BLaER1 treated with 17β-estradiol and CSF1 and Interleukin-3, amounts not matched to agents 10 nM and 100 nM (cell line): ENCODE data around the gene FAM204A.

Experiments used
- H3K27ac ChIP-seq, 11 experiments: shearing (Covaris generic); formaldehyde crosslinking; 2 replicates each; pipeline ENCODE4 v1.8.1; 2022
- H3K27me3 ChIP-seq, 11 experiments: shearing (Covaris generic); formaldehyde crosslinking; 2 replicates each; pipeline ENCODE4 v1.8.1; 2022
- H3K36me3 ChIP-seq, 11 experiments: shearing (Covaris generic); formaldehyde crosslinking; 2 replicates each; pipeline ENCODE4 v1.8.1; 2022
- H3K4me1 ChIP-seq, 10 experiments: shearing (Covaris generic); formaldehyde crosslinking; 2 replicates each; pipeline ENCODE4 v1.8.1; 2022
- H3K4me2 ChIP-seq, 11 experiments: shearing (Covaris generic); formaldehyde crosslinking; 2 replicates each; pipeline ENCODE4 v1.8.1; 2022
- H3K4me3 ChIP-seq, 10 experiments: shearing (Covaris generic); formaldehyde crosslinking; 2 replicates each; pipeline ENCODE4 v1.8.1; 2022
- H3K9ac ChIP-seq, 11 experiments: shearing (Covaris generic); formaldehyde crosslinking; 2 replicates each; pipeline ENCODE4 v1.8.1; 2022
- H3K9me3 ChIP-seq, 11 experiments: shearing (Covaris generic); formaldehyde crosslinking; replicated peaks in 1 of 11; 2 replicates each; pipeline ENCODE4 v1.8.1; 2022
- H4K20me1 ChIP-seq, 11 experiments: shearing (Covaris generic); formaldehyde crosslinking; 2 replicates each; pipeline ENCODE4 v1.8.1; 2022
- Cebpa-rat ChIP-seq, 11 experiments: shearing (Covaris generic); IDR thresholded peaks; 2 replicates each; pipeline ENCODE4 v1.8.1; 2022

The FAM204A gene

GRCh38 chr10:118358327-118358726 is 16.2 kb upstream of the FAM204A start:
- no peak for TF ChIP-seq Cebpa-rat (IDR thresholded peaks at IDR 0.05)
- Histone ChIP-seq H3K9ac (no peak overlapping the region), H3K9me3 (no peaks in the 10 kb centered on the region), H3K27me3 (no peaks in the 10 kb centered on the region), H4K20me1 (no peaks in the 10 kb centered on the region), H3K4me1 (no peaks in the 10 kb centered on the region), H3K4me2 (no peak overlapping the region), H3K27ac (no peak overlapping the region), H3K4me3 (no peak overlapping the region), H3K36me3 (no peaks in the 10 kb centered on the region)

DNA sequence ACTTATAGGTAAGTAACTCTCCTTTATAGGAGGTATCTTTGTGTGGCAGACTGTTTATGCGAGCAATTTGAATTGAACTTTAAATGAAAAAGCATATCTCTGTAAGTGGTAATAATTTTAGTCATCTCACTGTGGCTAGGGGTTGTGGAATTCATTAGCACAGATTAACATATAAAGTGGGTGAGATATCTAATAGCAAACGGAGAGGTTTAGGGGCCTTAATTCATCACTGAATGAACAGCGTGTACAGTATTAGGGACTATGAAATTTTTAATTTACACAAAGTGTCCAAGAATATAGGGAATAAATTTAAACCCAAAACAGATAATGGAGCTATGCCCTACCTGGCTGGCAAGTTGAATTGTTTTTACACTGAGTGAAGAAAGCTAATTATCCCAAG is 15.7 kb upstream of the FAM204A start:
- no peak overlapping the region for H3K4me2 ChIP-seq
- H3K9me3 ChIP-seq, result no peaks in the 10 kb centered on the region
- H3K9ac ChIP-seq, result no peak overlapping the region
- H3K27ac ChIP-seq, result no peak overlapping the region
- TF ChIP-seq Cebpa-rat (IDR thresholded peaks at IDR 0.05), result no peak
- no peak overlapping the region for H3K4me3 ChIP-seq
- H3K4me1 ChIP-seq, result no peaks in the 10 kb centered on the region
- H3K36me3 ChIP-seq, result no peaks in the 10 kb centered on the region
- H3K27me3 ChIP-seq, result no peaks in the 10 kb centered on the region
- H4K20me1 ChIP-seq, result no peaks in the 10 kb centered on the region

GRCh38 chr10:118356628-118357027 is 14.5 kb upstream of the FAM204A start:
- Histone ChIP-seq H3K4me1 (no peaks in the 10 kb centered on the region), H3K9ac (no peak overlapping the region), H3K9me3 (no peaks in the 10 kb centered on the region), H3K27ac (no peak overlapping the region), H3K4me3 (no peak overlapping the region), H4K20me1 (no peaks in the 10 kb centered on the region), H3K27me3 (no peaks in the 10 kb centered on the region), H3K4me2 (no peak overlapping the region), H3K36me3 (no peaks in the 10 kb centered on the region)
- no peak for TF ChIP-seq Cebpa-rat (IDR thresholded peaks at IDR 0.05)

DNA sequence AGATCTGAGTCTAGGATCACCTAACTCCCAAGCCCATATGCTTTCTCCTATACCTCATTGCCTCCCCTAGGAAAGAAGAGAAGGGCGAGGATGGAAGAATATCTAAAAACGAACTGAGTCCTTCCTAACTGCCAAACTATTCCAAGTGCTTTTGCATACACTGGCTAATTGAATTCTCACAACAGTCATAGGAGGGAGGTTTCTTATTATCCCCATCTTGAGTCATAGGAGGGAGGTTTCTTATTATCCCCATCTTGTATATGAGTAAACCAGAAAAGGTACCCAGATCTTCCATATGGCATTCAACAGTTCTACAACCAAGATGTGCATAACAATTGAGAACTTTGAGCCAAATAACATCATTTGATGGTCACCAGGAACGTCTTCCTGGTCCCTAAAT is 13.1 kb upstream of the FAM204A start:
- H3K27ac ChIP-seq, result no peak overlapping the region
- TF ChIP-seq Cebpa-rat (IDR thresholded peaks at IDR 0.05), result no peak

DNA sequence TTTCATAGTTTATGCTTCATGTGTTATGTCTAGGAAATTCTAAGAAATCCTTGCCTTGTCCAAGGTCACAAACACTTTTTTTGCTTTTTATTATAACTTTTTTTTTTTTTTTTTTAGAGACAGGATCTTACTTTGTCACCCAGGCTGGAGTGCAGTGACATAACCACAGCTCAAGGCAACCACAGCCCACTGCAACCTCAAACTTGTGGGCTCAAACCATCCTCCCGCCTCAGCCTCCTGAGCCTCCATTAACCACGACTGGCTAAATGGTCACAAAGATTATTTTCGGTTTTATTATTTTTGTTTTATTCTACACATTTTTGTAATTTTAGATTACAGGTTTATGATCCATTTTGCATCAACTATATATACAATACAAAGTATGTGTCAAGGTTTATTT is 7.1 kb upstream of the FAM204A start:
- H3K9me3 ChIP-seq, result no peaks in the 10 kb centered on the region
- no peak overlapping the region for H3K27ac ChIP-seq
- H3K4me2 ChIP-seq, result no peak overlapping the region
- H3K4me1 ChIP-seq, result no peaks in the 10 kb centered on the region
- no peaks in the 10 kb centered on the region for H4K20me1 ChIP-seq
- no peaks in the 10 kb centered on the region for H3K27me3 ChIP-seq
- no peak overlapping the region for H3K4me3 ChIP-seq
- TF ChIP-seq Cebpa-rat (IDR thresholded peaks at IDR 0.05), result no peak
- H3K9ac ChIP-seq, result no peak overlapping the region
- H3K36me3 ChIP-seq, result no peaks in the 10 kb centered on the region

More for the DNA sequence above, 13.1 kb upstream of the FAM204A start:
- Histone ChIP-seq H3K9me3 (no peaks in the 10 kb centered on the region), H4K20me1 (no peaks in the 10 kb centered on the region), H3K4me1 (no peaks in the 10 kb centered on the region), H3K27me3 (no peaks in the 10 kb centered on the region), H3K4me2 (no peak overlapping the region), H3K9ac (no peak overlapping the region), H3K36me3 (no peaks in the 10 kb centered on the region), H3K4me3 (no peak overlapping the region)

DNA sequence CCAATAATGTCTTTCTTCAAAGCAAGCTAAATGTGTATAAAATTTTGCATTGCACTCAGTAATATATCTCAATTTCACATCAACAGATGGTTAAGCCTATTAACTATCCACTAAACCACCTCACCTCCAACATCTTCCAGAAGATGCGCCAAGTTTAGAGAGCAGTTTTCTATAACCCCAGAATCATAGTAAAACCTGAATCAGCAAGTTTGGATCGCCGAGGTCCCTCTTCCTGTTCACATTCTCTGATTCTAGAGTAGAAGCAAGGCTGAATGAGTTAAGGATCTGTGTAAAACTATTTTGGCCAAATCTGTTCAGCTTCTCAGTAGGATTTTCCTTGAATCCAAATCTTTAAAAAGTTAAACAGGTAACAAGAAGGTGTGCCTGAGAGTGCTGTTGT is 1.4 kb upstream of the FAM204A start:
- H3K4me2 ChIP-seq, result no peak overlapping the region; a peak in 1 of 22 replicates
- TF ChIP-seq Cebpa-rat (IDR thresholded peaks at IDR 0.05), result no peak
- H3K4me3 ChIP-seq, result no peak overlapping the region
- H3K9me3 ChIP-seq, result no peaks in the 10 kb centered on the region
- no peak overlapping the region for H3K27ac ChIP-seq
- peaks cover 3 to 18% (median 9%) of the 10 kb centered on the region in 11 experiments; a peak in 16 of 22 replicates for H3K36me3 ChIP-seq
- H4K20me1 ChIP-seq, result peaks cover 2 to 20% (median 13%) of the 10 kb centered on the region in 11 experiments; a peak in 14 of 22 replicates
- H3K4me1 ChIP-seq, result peaks cover 19 to 36% (median 28%) of the 10 kb centered on the region in 10 experiments
- no peak overlapping the region for H3K9ac ChIP-seq
- no peaks in the 10 kb centered on the region for H3K27me3 ChIP-seq

- peaks cover 21 to 40% (median 28%) of the 10 kb centered on the region in 10 experiments for H3K4me1 ChIP-seq
- no peak overlapping the region; a peak in 1 of 22 replicates for H3K27ac ChIP-seq
- no peaks in the 10 kb centered on the region for H3K27me3 ChIP-seq
- H3K9me3 ChIP-seq, result no peaks in the 10 kb centered on the region
- no peak overlapping the region; a peak in 1 of 20 replicates for H3K4me3 ChIP-seq
- no peak for TF ChIP-seq Cebpa-rat (IDR thresholded peaks at IDR 0.05)
- peaks cover 6 to 23% (median 13%) of the 10 kb centered on the region in 11 experiments; a peak in 18 of 22 replicates for H3K36me3 ChIP-seq
- H3K4me2 ChIP-seq, result peak overlapping the region in 6 of 11 experiments; percentile 74 to 91 (median 84); a peak in 9 of 22 replicates
- no peak overlapping the region for H3K9ac ChIP-seq
- peaks cover 6 to 24% (median 17%) of the 10 kb centered on the region in 11 experiments; a peak in 15 of 22 replicates for H4K20me1 ChIP-seq
Observed at GRCh38 chr10:118343115-118343514, 991 bp upstream of the FAM204A start.

GRCh38 chr10:118342638-118343020 is 505 bp upstream of the FAM204A start:
- no peak for TF ChIP-seq Cebpa-rat (IDR thresholded peaks at IDR 0.05)
- peaks cover 21 to 41% (median 28%) of the 10 kb centered on the region in 10 experiments for H3K4me1 ChIP-seq
- H3K4me3 ChIP-seq, result peak overlapping the region; percentile 82 to 100 (median 96)
- H3K9me3 ChIP-seq, result no peaks in the 10 kb centered on the region
- H4K20me1 ChIP-seq, result peaks cover 6 to 29% (median 22%) of the 10 kb centered on the region in 11 experiments; a peak in 15 of 22 replicates
- H3K36me3 ChIP-seq, result peaks cover 11 to 27% (median 18%) of the 10 kb centered on the region in 11 experiments; a peak in 19 of 22 replicates
- no peaks in the 10 kb centered on the region for H3K27me3 ChIP-seq
- H3K9ac ChIP-seq, result peak overlapping the region; percentile 87 to 95 (median 89); a peak in 21 of 22 replicates
- peak overlapping the region; percentile 72 to 91 (median 81) for H3K4me2 ChIP-seq
- H3K27ac ChIP-seq, result peak overlapping the region in 9 of 11 experiments; percentile 84 to 92 (median 90); a peak in 16 of 22 replicates

- peak overlapping the region in 9 of 10 experiments; percentile 82 to 98 (median 94); a peak in 14 of 20 replicates for H3K4me3 ChIP-seq
- no peaks in the 10 kb centered on the region for H3K9me3 ChIP-seq
- H3K4me2 ChIP-seq, result peak overlapping the region; percentile 76 to 95 (median 86)
- H3K27ac ChIP-seq, result peak overlapping the region in 8 of 11 experiments; percentile 17 to 92 (median 29); a peak in 10 of 22 replicates
- peaks cover 21 to 41% (median 28%) of the 10 kb centered on the region in 10 experiments for H3K4me1 ChIP-seq
- peaks cover 6 to 49% (median 29%) of the 10 kb centered on the region in 11 experiments; a peak in 15 of 22 replicates for H4K20me1 ChIP-seq
- peak overlapping the region in 8 of 11 experiments; percentile 3 to 89 (median 38); a peak in 11 of 22 replicates for H3K9ac ChIP-seq
- peaks cover 29 to 49% (median 34%) of the 10 kb centered on the region in 11 experiments for H3K36me3 ChIP-seq
- H3K27me3 ChIP-seq, result no peaks in the 10 kb centered on the region
- TF ChIP-seq Cebpa-rat (IDR thresholded peaks at IDR 0.05), result no peak
Observed at GRCh38 chr10:118340486-118340885, 1.6 kb downstream of the FAM204A start.

GRCh38 chr10:118339111-118339510 is 3.0 kb downstream of the FAM204A start:
- Histone ChIP-seq H3K4me3 (no peak overlapping the region), H3K9ac (no peak overlapping the region), H3K4me2 (peak overlapping the region in 1 of 11 experiments; percentile 95; a peak in 1 of 22 replicates), H3K27ac (no peak overlapping the region), H3K36me3 (peaks cover 42 to 63% (median 47%) of the 10 kb centered on the region in 11 experiments), H3K27me3 (no peaks in the 10 kb centered on the region), H3K4me1 (peaks cover 21 to 41% (median 28%) of the 10 kb centered on the region in 10 experiments), H3K9me3 (no peaks in the 10 kb centered on the region), H4K20me1 (peaks cover 11 to 55% (median 35%) of the 10 kb centered on the region in 11 experiments; a peak in 15 of 22 replicates)
- TF ChIP-seq Cebpa-rat (IDR thresholded peaks at IDR 0.05), result no peak
